GM18951 (cell line): ENCODE data around the gene DNAJB5.
A peak's percentile ranks its signal among the peaks of the same experiment; 100 is the strongest.
"Not testable (repeated sequence)": the region's sequence is repeated elsewhere in the genome, so short reads cannot be mapped to it uniquely, and the experiment has no call there.

ENCODE experiments used
- POLR2A ChIP-seq: IDR thresholded peaks from 4 replicates; pipeline ENCODE4 v1.6.1; 2011; ENCODE audit warnings: mild to moderate bottlenecking; ENCODE audit not compliant: insufficient read length, insufficient read depth; ENCODE audit errors: extremely low read depth
- in situ Hi-C: fragments of 300-500 bp; cut with MboI; formaldehyde crosslinking; loops from one replicate; pipeline ENCODE4 v1.12.0; 2022; ENCODE audit warnings: low sequenced_read_pairs, mixed read lengths, inconsistent platforms; ENCODE audit not compliant: unreplicated experiment

Gene DNAJB5

GRCh38 chr9:34989003-34989945 lies at the start of gene DNAJB5:
Gene DNAJB5 (plus strand): TSS chr9:34989745. CDS start chr9:34990631, 886 bp downstream.
- in situ Hi-C loops, result loop anchor here (5.0 kb wide), 1 partner anchor 87 kb away; no protein-coding TSS in a partner anchor
- TF ChIP-seq POLR2A, result peak; percentile 68

- in situ Hi-C loops, result not testable (repeated sequence)
Observed at GRCh38 chr9:34939989-34940388, 49.6 kb upstream of the DNAJB5 start.

- no peak for TF ChIP-seq POLR2A
- in situ Hi-C loops, result no loop called here
Observed at GRCh38 chr9:34948451-34948850, 41.1 kb upstream of the DNAJB5 start.

GRCh38 chr9:34954225-34954624 lies 35.3 kb upstream of the DNAJB5 start:
- no peak for TF ChIP-seq POLR2A
- in situ Hi-C loops, result no loop called here

- in situ Hi-C loops, result not testable (repeated sequence)
Observed at GRCh38 chr9:34956066-34956465, 33.5 kb upstream of the DNAJB5 start.

- in situ Hi-C loops, result no loop called here
- TF ChIP-seq POLR2A, result no peak
Observed at GRCh38 chr9:34956648-34957047, 32.9 kb upstream of the DNAJB5 start.

- in situ Hi-C loops, result no loop called here
- no peak for TF ChIP-seq POLR2A
Observed at GRCh38 chr9:34957492-34958410, 31.8 kb upstream of the DNAJB5 start, which contains the start of gene PHF24. Gene PHF24 (plus strand): TSS chr9:34958285. CDS start chr9:34971299, 13,014 bp downstream.

- in situ Hi-C loops, result no loop called here
- TF ChIP-seq POLR2A, result no peak
Observed at GRCh38 chr9:34958411-34958982, 31.0 kb upstream of the DNAJB5 start.

GRCh38 chr9:34959461-34959860 lies 30.1 kb upstream of the DNAJB5 start:
- no peak for TF ChIP-seq POLR2A
- in situ Hi-C loops, result no loop called here

- no peak for TF ChIP-seq POLR2A
- in situ Hi-C loops, result no loop called here
Observed at GRCh38 chr9:34961574-34962490, 27.7 kb upstream of the DNAJB5 start.

- TF ChIP-seq POLR2A, result no peak
- in situ Hi-C loops, result no loop called here
Observed at GRCh38 chr9:34962546-34962945, 27.0 kb upstream of the DNAJB5 start.

- in situ Hi-C loops, result no loop called here
- no peak for TF ChIP-seq POLR2A
Observed at GRCh38 chr9:34963552-34963951, 26.0 kb upstream of the DNAJB5 start.
